Activated CD4-positive, CD25-positive, alpha-beta regulatory T cell treated with anti-CD3 and anti-CD28 coated beads, Interleukin-2, amount 50 U/mL, for 72 hours (primary cell): ENCODE measurements around the gene LILRA5.
"Not testable (repeated sequence)": the region's sequence is repeated elsewhere in the genome, so short reads cannot be mapped to it uniquely, and the experiment has no call there.

Experiments
- DNase-seq: peaks from one replicate; pipeline ENCODE4 v3.0.0; 2021

The LILRA5 gene

GRCh38 chr19:54333586-54334298 is 20.8 kb upstream of the LILRA5 start:
- DNase-seq = no peak

DNA sequence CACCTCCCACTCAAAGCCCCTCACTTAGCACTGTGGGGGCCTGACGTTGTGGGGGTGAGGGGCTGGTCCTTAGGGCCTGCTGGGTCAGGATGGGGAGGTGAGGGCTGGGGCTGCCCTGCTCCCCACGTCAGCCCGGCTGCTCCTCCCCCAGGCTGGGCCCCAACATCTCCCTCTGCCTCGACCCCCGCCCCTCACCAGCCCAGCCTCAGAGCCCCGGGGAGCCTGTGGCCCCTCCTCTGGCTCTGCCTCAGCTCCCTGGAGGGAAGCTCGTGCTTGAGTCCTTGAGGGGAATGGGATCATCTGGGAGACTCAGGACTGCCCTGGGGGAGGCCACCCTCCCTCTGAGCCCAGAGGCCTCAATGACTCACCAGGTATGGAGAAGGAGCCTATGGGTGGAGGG is 19.2 kb upstream of the LILRA5 start:
- DNase-seq = no peak

- no peak for DNase-seq
Observed at GRCh38 chr19:54331626-54332025, 18.7 kb upstream of the LILRA5 start.

GRCh38 chr19:54329476-54330165 is 16.7 kb upstream of the LILRA5 start:
- DNase-seq = no peak

GRCh38 chr19:54328781-54329180 is 15.8 kb upstream of the LILRA5 start:
- not testable (repeated sequence) for DNase-seq

DNA sequence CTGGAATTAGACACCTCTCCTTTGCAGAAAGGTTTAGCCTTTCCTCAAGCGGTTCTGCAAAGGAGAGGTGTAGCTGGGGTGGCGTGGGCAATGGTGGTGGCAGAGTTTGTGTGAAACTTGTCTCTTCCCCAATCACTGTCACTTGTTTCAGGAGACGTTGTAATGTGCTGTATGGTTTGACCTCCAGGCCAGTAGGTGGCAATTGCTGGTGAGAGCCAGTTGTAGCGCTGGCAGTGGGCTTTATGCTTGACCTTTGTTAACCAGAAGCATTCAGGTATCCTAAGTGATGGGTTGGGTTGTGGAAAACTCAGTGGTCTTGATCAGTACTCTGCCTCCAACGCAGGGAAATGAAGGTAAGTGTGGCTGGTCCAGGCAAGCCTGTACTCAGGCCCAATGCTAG is 12.7 kb upstream of the LILRA5 start:
- no peak for DNase-seq

DNA sequence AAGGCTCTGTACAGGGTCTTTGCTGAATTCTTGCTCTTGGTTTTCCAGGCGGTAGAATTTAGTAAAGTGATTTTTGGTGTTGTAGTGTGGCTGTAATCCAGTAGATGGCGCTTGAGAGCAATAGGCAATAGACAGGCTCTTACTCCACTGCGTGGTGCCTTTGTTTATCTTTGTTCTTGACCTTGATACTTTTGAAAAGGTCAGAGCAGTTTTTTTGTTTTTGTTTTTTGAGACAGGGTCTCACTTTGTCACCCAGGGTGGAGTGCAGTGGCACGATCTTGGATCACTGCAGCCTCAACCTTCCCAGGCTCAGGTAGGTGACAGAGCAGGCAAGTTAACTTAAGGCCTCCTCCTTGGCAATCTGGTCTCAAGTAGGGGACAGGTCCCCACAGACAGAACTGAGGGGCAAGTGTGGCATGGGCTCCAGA is 12.2 kb upstream of the LILRA5 start:
- DNase-seq = peak; percentile 47

DNA sequence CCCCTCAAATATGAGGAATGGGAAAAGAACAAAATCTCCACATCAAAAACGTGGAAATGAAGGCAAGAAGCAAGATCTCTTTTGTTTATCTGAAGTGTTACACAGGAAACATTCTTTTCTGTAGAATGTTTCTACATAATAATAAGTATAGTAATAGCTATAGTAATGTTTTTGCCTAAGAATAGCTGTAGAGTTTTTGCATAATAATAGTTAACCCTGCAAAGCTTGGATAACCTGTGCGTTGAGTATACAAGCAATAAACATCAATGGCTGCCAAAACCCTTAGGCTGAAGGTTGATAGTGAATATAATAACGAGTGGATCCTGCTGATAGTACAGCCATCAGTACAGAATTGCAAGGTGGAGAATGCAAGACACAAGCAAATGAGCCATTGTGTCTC is 11.1 kb upstream of the LILRA5 start:
- DNase-seq = no peak

GRCh38 chr19:54322934-54323333 is 10.0 kb upstream of the LILRA5 start:
- not testable (repeated sequence) for DNase-seq

DNA sequence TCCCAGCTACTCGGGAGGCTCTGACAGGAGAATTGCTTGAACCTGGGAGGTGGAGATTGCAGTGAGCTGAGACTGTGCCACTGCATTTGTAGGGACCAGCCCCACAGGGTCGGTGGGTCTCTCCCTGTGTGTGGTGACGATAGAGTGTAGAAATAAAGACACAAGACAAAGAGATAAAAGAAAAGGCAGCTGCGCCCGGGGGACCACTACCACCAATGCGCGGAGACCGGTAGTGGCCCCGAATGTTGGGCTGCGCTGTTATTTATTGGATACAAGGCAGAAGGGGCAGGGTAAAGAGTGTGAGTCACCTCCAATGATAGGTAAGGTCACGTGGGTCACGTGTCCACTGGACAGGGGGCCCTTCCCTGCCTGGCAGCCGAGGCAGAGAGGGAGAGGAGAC is 9.3 kb upstream of the LILRA5 start:
- DNase-seq = not testable (repeated sequence)

DNA sequence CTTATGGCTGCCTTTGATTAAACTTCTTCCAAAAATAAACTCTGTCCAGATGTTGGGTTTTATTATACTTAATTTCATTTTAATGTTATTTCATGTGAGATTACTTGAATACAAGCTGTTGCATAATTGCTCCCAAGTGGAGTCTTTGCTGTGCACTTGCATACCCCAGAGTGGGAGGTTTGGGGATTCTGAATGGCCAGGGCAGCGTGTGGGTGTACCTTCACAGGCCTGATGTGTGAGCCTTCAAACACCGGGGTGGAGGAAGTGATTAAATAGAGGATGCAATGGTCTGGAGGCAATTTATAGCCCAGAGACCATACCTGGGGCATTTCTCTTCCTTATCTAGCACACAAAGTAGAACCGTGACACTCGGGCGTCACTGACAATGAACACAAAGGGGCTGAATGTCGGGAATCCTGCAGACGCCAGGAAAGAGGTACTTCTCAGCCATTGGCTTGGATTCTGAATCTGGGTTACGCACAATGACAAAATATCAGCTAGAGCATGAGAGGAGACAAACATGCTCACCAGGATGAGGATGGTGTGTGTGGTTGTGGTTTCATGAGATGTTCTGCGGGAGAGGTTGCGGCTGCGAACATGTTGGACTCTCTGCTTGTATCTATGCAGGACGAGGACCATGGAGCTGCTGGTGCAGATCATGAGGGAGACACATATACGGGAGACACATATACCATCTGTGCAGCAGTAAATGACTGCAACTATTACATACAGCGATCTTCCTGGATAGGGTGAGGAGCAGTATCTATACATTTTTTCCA is 7.1 kb upstream of the LILRA5 start:
- no peak for DNase-seq

GRCh38 chr19:54319049-54319448 is 6.1 kb upstream of the LILRA5 start:
- no peak for DNase-seq

GRCh38 chr19:54317965-54318240 is 4.9 kb upstream of the LILRA5 start:
- no peak for DNase-seq

DNA sequence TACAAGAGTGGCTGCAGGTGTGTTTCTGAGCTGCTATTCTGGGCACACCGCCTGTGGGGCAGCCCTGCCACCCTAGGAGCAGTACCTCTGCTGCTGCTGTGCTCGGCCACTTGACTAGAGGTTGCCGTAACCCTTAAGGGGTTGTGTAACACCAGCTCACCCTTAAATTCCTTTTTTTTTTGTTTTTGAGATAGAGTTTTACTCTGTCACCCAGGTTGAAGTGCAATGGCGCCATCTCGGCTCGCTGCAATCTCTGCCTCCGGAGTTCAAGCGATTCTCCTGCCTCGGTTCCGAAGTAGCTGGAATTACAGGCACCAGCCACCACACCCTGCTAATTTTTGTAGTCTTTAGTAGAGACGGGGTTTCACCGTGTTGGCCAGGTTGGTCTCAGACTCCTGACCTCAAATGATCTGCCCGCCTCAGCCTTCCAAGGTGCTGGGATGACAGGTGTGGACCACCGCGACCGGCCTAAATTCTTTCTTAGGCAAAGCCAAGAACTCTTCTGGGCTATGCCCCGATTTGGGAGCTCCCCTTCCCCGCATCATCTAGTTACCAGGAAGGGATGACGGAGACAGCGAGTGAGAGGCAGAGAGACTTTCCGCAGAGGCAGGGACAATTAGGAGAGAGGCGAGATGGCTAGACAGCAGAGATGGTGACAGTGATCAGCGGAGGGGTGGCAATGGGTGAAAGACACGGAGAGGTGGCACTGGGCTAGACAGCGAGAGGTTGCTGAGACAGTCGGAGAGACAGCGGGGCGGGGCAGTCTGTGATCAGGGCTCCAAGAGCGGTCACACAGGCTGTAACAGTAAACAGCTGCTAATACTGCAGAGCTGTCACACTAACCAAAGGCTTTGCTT is 4.4 kb upstream of the LILRA5 start:
- DNase-seq = no peak

DNA sequence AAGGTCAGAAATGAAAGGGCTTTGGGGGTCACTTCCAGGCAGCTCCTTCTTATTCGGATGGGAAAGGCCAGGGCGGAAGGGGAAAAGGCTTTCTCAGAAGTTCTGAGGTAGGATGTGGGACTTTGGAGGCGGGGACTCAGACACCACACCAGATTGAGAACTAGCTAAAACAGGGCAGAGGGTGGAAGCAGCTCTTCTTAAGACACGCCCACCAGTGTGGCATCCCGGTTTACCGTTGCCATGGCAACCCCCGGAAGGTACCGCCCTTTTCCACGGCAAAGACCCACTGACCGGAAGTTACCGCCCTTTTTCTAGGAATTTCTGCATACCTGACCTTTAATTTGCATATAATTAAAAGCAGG is 3.8 kb upstream of the LILRA5 start:
- DNase-seq = no peak

- no peak for DNase-seq
Observed at GRCh38 chr19:54315956-54316355, 3.0 kb upstream of the LILRA5 start.

DNA sequence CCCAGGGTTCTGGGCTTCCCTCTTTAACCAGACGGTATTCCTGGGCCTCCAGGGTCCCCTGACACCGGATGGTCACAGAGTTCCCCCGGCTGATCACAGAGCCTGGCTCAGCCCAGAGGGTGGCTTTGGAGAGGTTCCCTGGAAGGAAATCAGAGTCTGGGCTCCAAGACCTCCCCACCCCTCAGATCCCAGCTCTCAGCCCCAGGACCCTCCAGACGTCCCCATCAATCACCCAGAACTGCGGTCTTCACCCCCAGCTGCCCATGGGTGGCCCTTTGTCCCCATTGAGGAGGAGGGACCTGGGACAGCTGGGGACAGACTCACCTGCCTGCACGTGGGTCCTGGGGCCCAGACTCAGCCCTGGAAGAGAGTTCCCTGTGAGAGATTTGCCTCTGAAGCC is 955 bp downstream of the LILRA5 start:
- DNase-seq = no peak

DNA sequence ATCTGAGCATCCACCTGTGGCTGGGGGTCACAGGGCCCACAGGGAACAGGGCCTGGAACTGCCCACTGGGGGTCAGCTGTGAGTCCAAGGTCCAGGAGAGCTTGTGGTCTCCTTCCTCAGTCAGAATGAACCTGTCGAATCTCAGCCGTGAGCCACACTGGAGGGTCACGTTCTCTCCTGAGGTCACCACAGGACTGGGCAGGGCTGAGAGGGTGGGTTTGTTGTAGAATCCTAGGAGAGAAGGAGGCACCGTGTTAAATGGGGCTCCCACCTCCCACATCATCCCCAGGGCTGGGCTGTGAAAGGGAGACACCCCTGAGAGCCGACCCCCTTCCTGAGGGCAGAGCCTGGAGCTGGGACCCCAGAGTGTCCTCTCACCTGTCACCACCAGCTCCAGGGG is 1.5 kb downstream of the LILRA5 start:
- no peak for DNase-seq

GRCh38 chr19:54310543-54310942 is 2.4 kb downstream of the LILRA5 start:
- no peak for DNase-seq

- no peak for DNase-seq
Observed at GRCh38 chr19:54309811-54310210, 3.2 kb downstream of the LILRA5 start.

GRCh38 chr19:54307389-54308020 is 5.5 kb downstream of the LILRA5 start:
- DNase-seq = no peak

DNA sequence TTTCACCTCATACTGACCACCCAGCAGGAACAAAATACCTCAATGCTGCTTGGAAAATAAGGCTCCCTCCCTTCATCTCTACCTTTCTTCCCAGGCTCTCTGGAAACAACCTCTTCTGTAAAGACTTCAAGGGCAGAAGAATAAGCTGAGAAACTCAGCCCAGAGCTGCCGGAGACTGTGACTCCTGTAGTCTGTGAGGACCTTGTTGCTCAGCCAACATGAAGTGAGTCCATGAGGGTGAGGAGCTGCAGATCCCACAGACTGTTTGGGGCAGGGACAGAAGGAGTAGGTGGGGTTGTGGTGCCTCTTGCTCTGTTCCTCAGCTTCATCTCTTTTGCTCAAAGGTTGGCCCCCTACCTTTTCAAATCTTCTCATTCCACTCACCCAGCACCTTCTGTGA is 7.8 kb downstream of the LILRA5 start:
- DNase-seq = no peak

- no peak for DNase-seq
Observed at GRCh38 chr19:54302257-54302656, 10.7 kb downstream of the LILRA5 start.
